Measurements from ENCODE around the gene DDN.

DDN gene

DNA sequence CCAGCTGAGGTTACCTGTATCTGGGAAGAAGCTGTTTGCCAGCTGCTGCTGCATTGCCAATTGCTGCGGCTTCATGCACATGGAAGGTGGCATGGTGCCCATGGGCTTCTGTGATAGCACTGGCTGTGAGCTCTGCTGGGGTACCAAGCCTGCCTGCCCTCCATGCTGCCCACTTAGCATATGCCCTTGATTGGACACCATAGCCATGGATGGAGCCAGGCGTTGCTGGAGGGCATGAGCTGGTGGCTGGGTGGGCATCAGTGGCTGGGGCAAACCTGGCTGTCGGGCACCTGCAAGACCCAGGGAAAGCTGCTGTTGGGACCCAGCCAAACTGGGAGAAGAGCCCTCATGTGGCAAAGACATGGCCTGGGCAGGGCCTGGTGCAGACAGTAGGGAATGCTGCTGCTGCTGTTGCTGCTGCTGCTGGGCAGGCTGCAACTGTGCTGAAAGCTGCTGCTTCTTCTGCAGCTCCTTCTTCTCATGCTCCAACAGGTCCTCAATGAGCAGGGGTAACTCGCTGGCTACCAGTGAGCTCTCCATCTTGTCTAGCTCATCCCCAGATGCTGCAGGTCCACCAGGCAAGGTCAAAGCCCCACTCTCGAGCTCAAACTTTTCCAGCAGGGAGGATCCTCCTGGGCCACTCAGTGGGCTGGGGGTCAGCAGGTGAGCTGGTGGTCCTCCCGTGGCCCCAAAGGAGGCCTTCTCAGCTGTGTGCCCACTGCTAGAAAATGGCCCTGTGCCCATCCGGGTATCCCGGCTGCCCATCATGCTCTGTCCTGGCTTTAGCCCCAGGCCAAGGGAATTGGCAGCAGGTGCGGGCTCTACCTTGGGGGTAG lies 38.2 kb upstream of the DDN start:
- DNase-seq (ENCODE audit: low read depth) = no peak
- H3K4me3 ChIP-seq (replicated peaks; ENCODE audit: low read depth, low read length) = no peak overlapping the region
- TF ChIP-seq, protein P1, sequence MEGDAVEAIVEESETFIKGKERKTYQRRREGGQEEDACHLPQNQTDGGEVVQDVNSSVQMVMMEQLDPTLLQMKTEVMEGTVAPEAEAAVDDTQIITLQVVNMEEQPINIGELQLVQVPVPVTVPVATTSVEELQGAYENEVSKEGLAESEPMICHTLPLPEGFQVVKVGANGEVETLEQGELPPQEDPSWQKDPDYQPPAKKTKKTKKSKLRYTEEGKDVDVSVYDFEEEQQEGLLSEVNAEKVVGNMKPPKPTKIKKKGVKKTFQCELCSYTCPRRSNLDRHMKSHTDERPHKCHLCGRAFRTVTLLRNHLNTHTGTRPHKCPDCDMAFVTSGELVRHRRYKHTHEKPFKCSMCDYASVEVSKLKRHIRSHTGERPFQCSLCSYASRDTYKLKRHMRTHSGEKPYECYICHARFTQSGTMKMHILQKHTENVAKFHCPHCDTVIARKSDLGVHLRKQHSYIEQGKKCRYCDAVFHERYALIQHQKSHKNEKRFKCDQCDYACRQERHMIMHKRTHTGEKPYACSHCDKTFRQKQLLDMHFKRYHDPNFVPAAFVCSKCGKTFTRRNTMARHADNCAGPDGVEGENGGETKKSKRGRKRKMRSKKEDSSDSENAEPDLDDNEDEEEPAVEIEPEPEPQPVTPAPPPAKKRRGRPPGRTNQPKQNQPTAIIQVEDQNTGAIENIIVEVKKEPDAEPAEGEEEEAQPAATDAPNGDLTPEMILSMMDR (IDR thresholded peaks at IDR 0.05; ENCODE audit: low read length, missing control alignments) = no peak

DNA sequence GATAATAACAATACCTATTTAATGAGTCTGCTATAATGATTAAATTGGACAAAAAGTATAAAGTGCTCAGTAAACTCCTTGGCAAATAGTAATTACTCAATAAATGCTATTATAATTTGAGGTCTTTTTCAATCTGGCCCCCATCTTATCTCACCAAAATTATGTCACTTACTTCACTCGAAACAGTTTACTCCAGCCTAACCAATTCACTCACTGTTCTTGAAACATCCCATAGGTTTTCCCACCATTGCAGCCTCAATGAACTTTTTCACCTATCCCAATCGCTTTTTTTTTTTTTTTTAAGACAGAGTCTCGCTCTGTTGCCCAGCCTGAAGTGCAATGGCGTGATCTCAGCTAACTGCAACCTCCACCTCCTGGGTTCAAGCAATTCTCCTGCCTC lies 36.9 kb upstream of the DDN start:
- TF ChIP-seq, protein P1 (IDR thresholded peaks at IDR 0.05; ENCODE audit: low read length, missing control alignments) = no peak
- no peak overlapping the region for H3K4me3 ChIP-seq (replicated peaks; ENCODE audit: low read depth, low read length)

DNA sequence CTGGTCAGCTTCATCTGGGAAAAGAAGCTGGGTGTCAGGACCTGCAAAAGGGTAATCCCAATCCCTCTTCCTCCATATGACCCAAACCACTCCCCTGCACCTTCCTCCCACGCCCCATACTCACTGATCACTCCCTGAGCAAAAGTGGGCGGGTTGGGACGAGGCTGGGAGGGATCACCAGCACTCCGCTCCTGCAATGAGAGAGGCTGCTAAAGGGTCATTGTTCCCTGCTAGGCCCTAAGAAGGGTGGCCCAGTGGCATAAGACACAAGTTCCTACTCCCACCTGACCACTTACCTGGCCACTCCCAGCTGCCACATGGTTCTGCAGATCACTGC lies 35.1 kb upstream of the DDN start:
- no peak overlapping the region for H3K4me3 ChIP-seq (replicated peaks; ENCODE audit: low read depth, low read length)
- TF ChIP-seq, protein P1 (IDR thresholded peaks at IDR 0.05; ENCODE audit: low read length, missing control alignments) = no peak
- DNase-seq (ENCODE audit: low read depth) = no peak

More for the DNA sequence above, 36.9 kb upstream of the DDN start:
- DNase-seq (ENCODE audit: low read depth) = no peak

DNA sequence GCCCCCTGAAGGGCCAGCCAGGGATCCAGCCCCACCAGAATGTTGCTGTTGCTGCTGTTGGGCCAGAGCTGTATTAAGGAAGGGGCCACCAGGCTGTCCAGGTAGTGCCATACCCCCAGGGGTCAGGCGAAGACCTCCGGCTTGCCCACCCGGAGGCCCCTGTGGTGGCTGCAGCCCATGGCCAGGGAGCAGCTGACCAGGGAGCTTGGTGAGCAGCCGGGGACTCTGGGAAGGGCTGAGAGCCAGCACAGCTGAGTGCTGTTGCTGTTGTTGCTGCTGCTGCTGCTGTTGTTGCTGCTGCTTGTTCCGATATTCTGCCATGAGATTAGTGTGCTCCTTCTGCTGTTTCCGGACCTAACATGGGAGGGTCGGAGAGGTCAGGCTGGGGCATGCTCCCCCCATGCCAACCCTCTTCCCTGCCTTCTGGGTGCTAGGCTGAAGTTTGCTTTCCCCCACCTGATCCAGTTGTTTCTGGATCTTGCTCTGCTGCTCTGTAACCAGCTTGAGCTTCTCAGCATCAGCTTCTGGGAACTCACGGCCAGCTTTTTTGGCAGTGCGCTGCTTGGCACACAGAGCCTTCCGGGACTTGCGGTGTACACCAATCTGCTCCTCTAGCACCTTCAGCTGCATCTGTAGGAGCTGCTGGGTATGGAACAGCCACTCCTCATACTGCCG lies 34.6 kb upstream of the DDN start:
- TF ChIP-seq, protein P1 (IDR thresholded peaks at IDR 0.05; ENCODE audit: low read length, missing control alignments) = no peak
- H3K4me3 ChIP-seq (replicated peaks; ENCODE audit: low read depth, low read length) = no peak overlapping the region
- no peak for DNase-seq (ENCODE audit: low read depth)

DNA sequence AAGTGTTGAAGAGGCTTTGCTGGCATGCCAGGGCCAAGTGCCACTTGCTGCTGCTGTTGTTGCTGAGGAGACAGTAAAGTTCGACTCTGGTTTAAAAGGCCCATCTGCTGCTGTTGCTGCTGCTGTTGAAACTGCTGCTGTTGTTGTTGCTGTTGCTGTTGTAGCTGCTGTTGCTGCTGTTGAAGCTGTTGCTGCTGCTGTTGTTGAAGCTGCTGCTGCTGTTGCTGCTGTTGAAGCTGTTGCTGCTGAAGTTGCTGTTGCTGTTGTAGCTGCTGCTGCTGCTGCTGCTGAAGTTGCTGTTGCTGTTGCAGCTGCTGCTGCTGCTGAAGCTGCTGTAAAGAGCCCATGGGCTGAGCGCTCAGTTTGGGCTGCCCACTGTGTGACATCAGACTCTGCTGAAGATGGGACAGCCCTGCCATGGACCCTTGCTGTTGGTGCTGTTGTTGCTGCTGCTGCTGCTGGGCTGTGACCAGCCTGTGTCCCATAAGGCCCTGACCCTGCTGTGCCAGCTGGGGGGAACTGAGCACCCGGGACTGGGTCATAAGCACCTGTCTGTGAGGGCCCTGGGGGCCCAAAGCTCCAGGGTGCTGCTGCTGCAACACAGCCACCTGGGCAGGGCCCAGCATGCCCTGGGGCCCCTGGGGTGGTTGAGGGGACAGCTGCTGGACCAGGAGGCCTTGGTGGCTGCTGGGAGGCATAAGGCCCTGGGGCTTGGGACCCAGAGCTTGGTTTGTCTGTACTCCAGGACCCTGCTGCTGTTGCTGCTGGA lies 33.7 kb upstream of the DDN start:
- no peak for DNase-seq (ENCODE audit: low read depth)
- H3K4me3 ChIP-seq (replicated peaks; ENCODE audit: low read depth, low read length) = no peak overlapping the region
- TF ChIP-seq, protein P1 (IDR thresholded peaks at IDR 0.05; ENCODE audit: low read length, missing control alignments) = no peak

DNA sequence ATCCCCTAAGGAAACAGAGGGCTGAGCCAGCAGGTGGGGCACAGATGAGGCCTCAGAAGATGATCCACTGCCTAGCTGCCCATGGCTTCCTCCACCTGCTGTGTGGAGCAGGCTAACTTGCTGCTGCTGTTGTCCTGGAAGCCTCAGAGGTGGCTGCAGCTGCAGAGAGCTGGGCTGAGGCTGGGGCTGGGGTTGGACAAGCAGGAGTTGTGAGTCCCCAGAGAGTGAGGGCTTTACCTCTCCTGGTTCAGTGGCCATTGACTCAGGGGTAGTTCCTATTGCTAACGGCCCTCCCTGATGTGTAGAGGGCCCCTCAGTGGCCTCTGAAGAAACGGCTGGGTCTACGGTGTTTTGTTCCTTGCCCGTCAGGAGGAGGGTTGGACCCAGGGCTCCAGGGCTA lies 33.1 kb upstream of the DDN start:
- TF ChIP-seq, protein P1 (IDR thresholded peaks at IDR 0.05; ENCODE audit: low read length, missing control alignments) = no peak
- H3K4me3 ChIP-seq (replicated peaks; ENCODE audit: low read depth, low read length) = no peak overlapping the region
- no peak for DNase-seq (ENCODE audit: low read depth)

All from fibroblast of pulmonary artery (primary cell).